SH-SY5Y (cell line): Measurements from ENCODE around the gene PRIM2.

Experiments used
- GATA2 ChIP-seq: IDR thresholded peaks from 2 replicates; pipeline ENCODE4 v1.6.1; 2011; ENCODE audit warnings: mild to moderate bottlenecking, low read depth, low read length
- GATA3 ChIP-seq: IDR thresholded peaks from 2 replicates; pipeline ENCODE4 v1.6.1; 2011; ENCODE audit warnings: low read depth, mild to moderate bottlenecking, low read length, moderate library complexity

GRCh38 chr6:57306273-57306672 is 11.2 kb upstream of the PRIM2 start:
- TF ChIP-seq GATA3 (no peak), GATA2 (no peak)
